Measurements from ENCODE around the gene ZHX3.

The ZHX3 gene

GRCh38 chr20:41182296-41183212 is 135.0 kb downstream of the ZHX3 start:
- DNase-seq: no peak

DNA sequence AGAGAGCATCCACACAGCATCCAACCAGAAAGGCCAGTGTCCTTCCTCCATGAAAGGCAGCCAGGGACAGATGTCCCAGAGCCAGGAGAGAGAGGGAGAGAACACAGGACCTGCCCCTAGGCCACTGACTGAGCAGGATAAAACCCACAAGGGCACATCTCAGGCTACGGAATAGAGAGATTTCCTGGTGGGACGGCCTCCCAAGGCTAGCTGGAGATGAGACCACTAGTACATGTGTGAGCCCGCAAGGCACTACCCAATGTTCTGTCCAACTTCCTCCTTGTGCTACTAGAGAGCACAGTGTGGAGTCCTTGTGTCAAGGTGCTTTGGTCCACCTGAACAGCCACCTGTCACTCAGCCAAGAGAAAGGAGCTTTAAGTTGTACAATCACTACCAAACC is 136.0 kb downstream of the ZHX3 start:
- no peak for DNase-seq

DNA sequence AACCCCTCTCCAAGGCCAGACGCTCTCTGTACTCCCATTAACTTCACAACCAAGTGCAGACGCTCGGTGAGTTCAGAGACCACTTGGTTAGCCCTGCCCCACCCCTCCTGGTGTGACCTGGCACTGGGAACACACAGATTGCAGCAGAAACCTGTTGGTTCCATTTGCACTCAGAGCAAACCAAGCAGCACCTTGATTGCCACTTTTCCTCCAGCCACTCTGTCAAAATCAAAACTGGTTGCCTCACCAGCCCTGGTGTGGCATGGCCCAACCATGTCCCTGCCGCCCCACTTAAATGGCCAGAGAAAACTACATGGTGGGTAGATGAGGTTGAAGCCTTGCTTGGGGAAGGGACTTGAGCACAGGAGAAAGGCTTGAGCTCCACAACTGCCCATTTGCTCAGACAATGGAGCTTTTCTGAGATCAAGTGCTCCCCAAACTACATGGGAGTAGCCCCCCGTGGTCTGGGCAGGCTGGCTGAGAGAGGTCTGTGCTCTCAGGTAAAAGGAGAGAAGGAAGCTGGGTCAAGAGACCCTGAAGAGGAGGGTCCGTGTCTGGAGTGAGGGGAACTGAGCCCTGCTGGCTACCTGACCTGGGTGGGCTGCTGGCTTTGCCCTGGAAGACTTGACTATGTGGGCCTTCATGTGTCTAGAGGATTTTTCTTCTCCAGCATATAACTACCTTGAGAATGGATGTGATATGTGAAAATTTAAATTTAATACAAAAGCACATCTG is 136.8 kb downstream of the ZHX3 start:
- no peak for DNase-seq

- no peak for DNase-seq
Observed at GRCh38 chr20:41179961-41180360, 137.6 kb downstream of the ZHX3 start.

GRCh38 chr20:41178904-41179432 is 138.6 kb downstream of the ZHX3 start:
- no peak for DNase-seq

DNA sequence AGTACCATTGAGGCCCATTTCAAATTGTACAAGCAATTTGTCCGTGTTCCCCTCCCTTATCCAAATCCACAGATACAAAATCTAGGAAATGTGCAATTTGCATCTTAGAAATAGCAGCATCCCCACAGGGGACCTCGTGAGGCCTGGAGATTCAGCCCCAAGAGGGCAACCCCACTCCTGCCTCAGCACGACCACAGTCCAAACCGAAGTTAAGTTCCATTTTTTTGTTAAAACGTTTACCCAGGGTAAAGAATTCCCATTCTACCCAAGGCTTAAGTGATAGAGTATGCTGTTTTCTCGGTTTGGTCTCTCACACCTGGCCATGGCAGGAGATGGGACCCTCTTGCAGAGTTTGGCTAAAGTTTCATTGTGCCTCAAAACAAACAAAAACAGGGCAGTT is 139.0 kb downstream of the ZHX3 start:
- DNase-seq: no peak

DNA sequence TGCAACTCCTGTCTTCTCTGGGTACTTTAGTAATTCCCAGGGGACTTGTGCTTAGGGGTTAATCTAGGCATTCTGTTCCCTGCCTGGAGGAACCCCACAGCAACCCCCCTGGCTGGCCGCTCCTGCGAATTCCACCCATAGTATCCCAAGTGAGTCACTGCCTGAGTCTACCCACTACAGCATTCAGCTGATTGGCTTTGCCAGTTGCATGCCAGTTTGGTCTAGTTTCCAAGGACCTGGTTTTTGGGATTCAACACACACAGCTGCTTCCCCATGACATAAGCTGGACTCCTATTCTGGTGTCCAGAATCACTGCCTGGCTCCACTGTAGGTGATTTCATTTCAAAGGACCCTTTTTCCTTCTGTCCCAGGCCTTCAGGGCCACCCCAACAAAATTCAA is 139.9 kb downstream of the ZHX3 start:
- DNase-seq: peak; percentile 72

DNA sequence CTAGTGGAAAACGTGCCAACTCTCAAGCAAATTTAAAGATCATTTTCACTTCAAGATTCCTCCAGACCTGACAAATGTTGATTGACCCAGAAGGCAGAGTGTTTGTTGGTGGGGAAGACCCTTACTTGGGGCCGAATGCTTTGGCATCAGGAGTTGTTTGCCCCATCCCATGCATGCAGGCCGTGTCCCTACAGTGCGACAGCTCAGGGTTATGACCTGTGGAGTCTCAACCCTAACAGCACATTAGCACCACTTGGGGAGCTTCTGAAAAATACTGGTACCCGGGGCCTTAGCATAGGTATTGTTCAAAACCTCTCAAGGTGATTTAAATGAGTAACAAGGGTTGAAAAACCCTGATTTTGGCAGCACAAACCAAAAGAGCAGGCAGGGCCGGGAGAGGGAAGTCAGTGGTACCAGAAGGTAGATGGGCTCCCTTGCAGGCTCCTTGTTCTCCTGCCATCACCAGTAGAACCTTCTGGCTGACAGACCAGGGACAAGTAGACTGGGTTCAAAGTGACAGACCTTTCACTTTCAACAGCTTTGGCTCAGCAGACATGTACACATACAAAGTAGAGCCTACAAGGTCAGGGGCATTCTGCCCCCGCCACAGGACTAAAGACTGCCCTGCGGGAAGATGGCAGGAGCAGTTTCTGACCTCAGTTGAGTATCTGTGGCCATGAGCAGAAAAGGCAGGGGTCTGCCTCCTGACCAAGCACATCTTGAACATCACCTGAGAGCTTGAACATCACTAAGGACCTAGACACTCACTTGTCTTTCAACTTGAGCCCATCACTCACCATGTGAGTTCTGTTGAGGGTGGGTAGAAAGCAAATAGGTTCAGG is 140.6 kb downstream of the ZHX3 start:
- no peak for DNase-seq

- DNase-seq: no peak
Observed at GRCh38 chr20:41175727-41176330, 141.7 kb downstream of the ZHX3 start.

DNA sequence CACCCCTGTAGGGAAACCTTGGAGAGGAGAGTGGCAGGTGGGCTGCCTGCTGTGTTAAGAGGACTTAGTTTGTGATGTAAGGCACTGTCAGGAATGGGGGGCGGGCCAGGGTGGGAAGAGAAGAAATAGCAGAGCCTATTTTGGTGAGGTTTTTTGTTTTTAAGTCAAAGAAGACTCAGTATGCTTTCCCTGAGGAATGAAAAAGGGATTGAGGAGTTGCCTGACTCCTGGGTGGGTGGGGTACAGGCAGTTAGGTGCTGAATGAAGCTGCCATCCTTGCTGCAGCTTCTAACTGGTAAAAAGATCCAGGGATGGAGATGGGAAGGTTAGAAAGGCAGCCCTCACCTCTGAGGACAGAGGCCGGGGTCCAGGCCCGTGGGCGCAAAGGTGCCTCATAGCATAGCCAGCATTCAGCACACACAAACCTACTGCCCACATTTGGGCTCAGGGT is 142.3 kb downstream of the ZHX3 start:
- no peak for DNase-seq

DNA sequence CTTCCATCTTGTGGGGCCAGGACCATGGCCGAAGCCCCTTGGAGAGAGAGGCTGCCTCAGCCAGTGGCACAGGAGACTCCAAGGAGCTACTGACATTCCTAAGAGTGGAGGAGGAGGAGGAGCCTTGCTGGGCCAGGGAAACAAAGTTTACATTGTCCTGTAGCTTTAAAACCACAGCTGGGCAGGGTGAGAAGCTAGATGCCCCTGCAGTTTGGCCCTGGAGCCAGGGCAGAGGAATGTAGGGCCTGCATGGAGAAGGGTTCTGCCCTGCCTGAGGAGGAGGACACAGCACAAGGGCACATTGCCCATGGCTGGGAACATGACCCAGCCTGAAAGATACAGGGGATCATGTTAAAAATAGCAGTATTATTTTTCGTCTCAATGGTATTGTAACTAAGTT is 142.7 kb downstream of the ZHX3 start:
- no peak for DNase-seq

DNA sequence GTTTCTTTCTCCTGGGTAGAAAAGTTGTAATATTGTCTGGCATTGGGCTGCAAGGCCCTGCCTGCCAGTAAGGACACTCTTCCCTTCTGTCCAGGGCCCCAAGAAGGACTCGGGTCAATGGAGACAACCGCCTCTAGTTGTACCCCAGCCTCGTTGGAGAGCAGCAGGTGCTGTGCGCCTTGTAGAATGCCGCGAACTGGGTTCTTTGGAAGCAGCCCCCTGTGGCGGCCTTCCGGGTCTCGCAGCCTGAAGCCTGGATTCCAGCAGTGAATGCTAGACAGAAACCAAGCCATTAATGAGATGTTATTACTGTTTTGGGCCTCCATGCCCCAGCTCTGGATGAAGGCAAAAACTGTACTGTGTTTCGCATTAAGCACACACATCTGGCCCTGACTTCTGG is 143.2 kb downstream of the ZHX3 start:
- no peak for DNase-seq

DNA sequence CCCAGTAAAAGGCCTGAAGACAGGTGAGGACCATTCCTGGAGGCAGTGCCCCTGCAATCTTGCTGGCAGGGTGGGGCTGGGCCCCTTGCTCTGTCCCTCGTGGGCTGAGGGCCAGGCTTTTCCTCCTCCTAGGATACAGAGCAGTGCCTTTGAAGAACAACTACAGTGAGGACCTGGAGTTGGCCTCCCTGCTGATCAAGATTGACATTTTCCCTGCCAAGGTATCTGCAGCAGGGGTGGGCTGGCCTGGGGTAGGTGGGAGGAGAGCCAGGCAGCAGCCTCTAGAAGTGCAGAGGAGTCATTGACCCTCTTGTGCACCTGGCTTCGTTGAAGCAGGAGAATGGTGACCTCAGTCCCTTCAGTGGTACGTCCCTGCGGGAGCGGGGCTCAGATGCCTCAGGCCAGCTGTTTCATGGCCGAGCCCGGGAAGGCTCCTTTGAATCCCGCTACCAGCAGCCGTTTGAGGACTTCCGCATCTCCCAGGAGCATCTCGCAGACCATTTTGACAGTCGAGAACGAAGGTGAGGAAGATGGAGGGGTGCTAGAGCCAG is 143.7 kb downstream of the ZHX3 start:
- DNase-seq: no peak

- DNase-seq: peak; percentile 20
Observed at GRCh38 chr20:41173161-41173721, 144.3 kb downstream of the ZHX3 start.

GRCh38 chr20:41172296-41173140 is 145.0 kb downstream of the ZHX3 start:
- no peak for DNase-seq

DNA sequence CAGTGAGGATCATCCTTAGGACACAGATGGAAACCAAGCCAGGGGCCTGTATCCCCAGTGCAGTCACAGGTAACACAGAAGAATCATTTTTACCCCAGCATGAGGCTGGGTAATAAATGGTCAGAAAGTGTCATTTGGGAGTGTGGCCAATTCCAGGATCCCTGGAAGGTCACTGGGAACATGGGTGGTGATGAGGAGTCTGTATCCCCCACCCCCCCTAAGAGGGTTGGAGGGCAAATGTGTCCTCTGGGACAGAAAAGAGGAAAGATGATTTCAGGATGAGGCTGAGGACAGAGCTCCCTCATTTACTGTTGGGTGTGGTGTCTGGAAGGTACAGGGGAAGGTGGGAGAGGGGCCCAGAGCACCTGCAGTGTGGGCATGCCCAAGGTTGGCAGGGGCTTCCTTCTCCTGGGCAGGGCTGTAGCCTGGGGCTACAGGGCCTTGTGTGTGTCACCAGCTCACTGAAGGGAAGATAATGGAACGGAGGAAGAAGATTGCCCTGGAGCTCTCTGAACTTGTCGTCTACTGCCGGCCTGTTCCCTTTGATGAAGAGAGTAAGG is 145.7 kb downstream of the ZHX3 start:
- no peak for DNase-seq

GRCh38 chr20:41170386-41171105 is 147.0 kb downstream of the ZHX3 start:
- DNase-seq: no peak

GRCh38 chr20:41169791-41170351 is 147.7 kb downstream of the ZHX3 start:
- DNase-seq: no peak

- no peak for DNase-seq
Observed at GRCh38 chr20:41169162-41169690, 148.3 kb downstream of the ZHX3 start.

All from kidney glomerular epithelial cell (primary cell).